Pancreas (tissue), 10 donors: ENCODE data around the gene LINGO3. TPM values are rescaled to one million over a fixed set of nuclear protein-coding genes. Genes with fewer than 3 reads are reported as not detected.
A peak's percentile ranks its signal among the peaks of the same experiment; 100 is the strongest.

Experiments
- ATAC-seq, 4 donors: fragments of 200-7000 bp; cut with Tn5 transposase; one replicate each; pipeline versions ENCODE4 v1.8.0 to v1.9.1; 2020; ENCODE audit warnings: mild to moderate bottlenecking in 4 of 4, moderate library complexity in 4 of 4
- DNase-seq, 6 donors: peaks; one replicate each; pipeline ENCODE4 v3.0.0-alpha.2; 2020
- FAIRE-seq: peaks from 2 replicates; lab custom pipeline; 2012; peaks lifted over from hg19 to GRCh38; lab: Jason Lieb, UNC
- H3K27ac ChIP-seq, 4 donors: fragments of 200-600 bp; sonication (generic); 1 replicate in 3 of 4; 2 replicates in 1 of 4; pipeline versions ENCODE4 v1.5.0 to v1.8.0; 2020
- H3K27me3 ChIP-seq, 4 donors: fragments of 200-600 bp; one replicate each; pipeline ENCODE4 v1.8.0; 2021
- H3K36me3 ChIP-seq, 3 donors: fragments of 200-600 bp; sonication (generic) in 1 of 3; one replicate each; pipeline versions ENCODE4 v1.5.0 to v1.8.0; 2020 to 2021
- H3K4me1 ChIP-seq, 3 donors: fragments of 200-600 bp; one replicate each; pipeline ENCODE4 v1.8.0; 2021
- H3K4me3 ChIP-seq, 4 donors: fragments of 200-600 bp; sonication (generic) in 2 of 4; one replicate each; pipeline versions ENCODE4 v1.5.0 to v1.8.0; 2020 to 2021
- H3K9me3 ChIP-seq, 4 donors: fragments of 200-600 bp; one replicate each; pipeline ENCODE4 v1.8.0; 2021
- CTCF ChIP-seq, 4 donors: fragments of 200-600 bp; sonication (generic) in 3 of 4; IDR thresholded peaks; one replicate each; pipeline versions ENCODE4 v1.5.0 to v1.8.0; 2021; ENCODE audit warnings: antibody characterized with exemption in 4 of 4
- WGBS, 2 donors: extraction: QIAGEN DNeasy Blood & Tissue Kit; methylation state at CpG; one replicate each; pipeline ENCODE4 v1.1.7; 2013; 5-methylcytosine and 5-hydroxymethylcytosine counted together
- intact Hi-C, 3 donors: fragments of 100-400 bp; cut with DNase I; formaldehyde crosslinking; loops; one replicate each; pipeline versions ENCODE4 v1.11.1 to v1.14.2; 2022
- polyA plus RNA-seq, 2 donors: library from polyadenylated mRNA; stranded (reverse); fragments of 200-250 nt; gene quantifications; one replicate each; pipeline ENCODE4 v1.2.3, GENCODE V29; 2013
- total RNA-seq, 6 donors: library from RNA; stranded (reverse); fragmentation: NEBNext Ultra II Directional in 4 of 6; extraction: Animal tissue kit (Norgen Biotek cat#: 25700) in 4 of 6; gene quantifications; one replicate each; pipeline versions ENCODE4 v1.2.1 to v1.2.4, GENCODE V29; 2021 to 2023
- donor health status: healthy with polysubstance abuse.
- donor health status: DM: no; HTN: no; CAD: no; lungs with moderate emphysema.
- donor health status: DM: no; HTN: no; CAD: no.
- donor health status: control.
- donor health status: control.
- donor health status: Bipolar disorder and iron deficiency.
- donor health status: DM: yes; HTN: yes; CAD: no.
- donor health status: DM: no; HTN: no; CAD: no.
- donor health status: DM: no; HTN: no; CAD: no.
- donor health status: DM: yes; HTN: yes; CAD: no.

LINGO3 gene
- total and polyA plus RNA-seq, 8 donors, result 0.05 to 1.5 (median 0.16) TPM; not detected in 5

GRCh38 chr19:2340496-2341243 is 32.7 kb upstream of the LINGO3 start:
- peaks cover 0 to 5% (median 0%) of the 10 kb centered on the region in 3 donors for H3K36me3 ChIP-seq
- intact Hi-C loops, result no loop called here

GRCh38 chr19:2339644-2340310 is 31.8 kb upstream of the LINGO3 start:
- TF ChIP-seq CTCF (IDR thresholded peaks at IDR 0.05), result no peak
- Histone ChIP-seq H3K4me3 (no peak overlapping the region), H3K27ac (no peak overlapping the region), H3K4me1 (no peaks in the 10 kb centered on the region), H3K36me3 (peaks cover 0 to 5% (median 0%) of the 10 kb centered on the region in 3 donors), H3K27me3 (no peaks in the 10 kb centered on the region), H3K9me3 (no peaks in the 10 kb centered on the region)
- no peak for FAIRE-seq
- 93 to 95% methylated on average over 51 to 52 of the region's 52 CpGs for WGBS, 2 donors
- ATAC-seq, result no peak
- DNase-seq, result peak in 2 of 6 donors; percentile 10 to 64
- intact Hi-C loops, result no loop called here

More at GRCh38 chr19:2340496-2341243, 32.7 kb upstream of the LINGO3 start:
- TF ChIP-seq CTCF (IDR thresholded peaks at IDR 0.05), result no peak
- H3K4me1 ChIP-seq, result no peaks in the 10 kb centered on the region
- DNase-seq, result peak in 2 of 6 donors; percentile 18 to 59
- no peaks in the 10 kb centered on the region for H3K9me3 ChIP-seq
- no peaks in the 10 kb centered on the region for H3K27me3 ChIP-seq
- no peak for ATAC-seq
- no peak overlapping the region for H3K4me3 ChIP-seq
- FAIRE-seq, result no peak
- WGBS, 2 donors, result 92 to 93% methylated on average over 31 to 38 of the region's 38 CpGs
- no peak overlapping the region for H3K27ac ChIP-seq

GRCh38 chr19:2338751-2339643 is 31.0 kb upstream of the LINGO3 start:
- TF ChIP-seq CTCF (IDR thresholded peaks at IDR 0.05), result no peak
- 95% methylated on average over 54 of the region's 54 CpGs for WGBS, 2 donors
- H3K4me1 ChIP-seq, result peaks cover 0 to 3% (median 2%) of the 10 kb centered on the region in 3 donors
- H3K36me3 ChIP-seq, result peaks cover 0 to 5% (median 0%) of the 10 kb centered on the region in 3 donors
- no peak overlapping the region for H3K27ac ChIP-seq
- no peak overlapping the region for H3K4me3 ChIP-seq
- intact Hi-C loops, result no loop called here
- ATAC-seq (no peak), FAIRE-seq (no peak), DNase-seq (peak in 2 of 6 donors; percentile 30 to 71)
- H3K27me3 ChIP-seq, result no peaks in the 10 kb centered on the region
- H3K9me3 ChIP-seq, result no peaks in the 10 kb centered on the region

- FAIRE-seq, result no peak
- Histone ChIP-seq H3K4me3 (no peak overlapping the region), H3K27me3 (no peaks in the 10 kb centered on the region), H3K36me3 (peaks cover 0 to 5% (median 0%) of the 10 kb centered on the region in 3 donors), H3K4me1 (peaks cover 5 to 10% (median 9%) of the 10 kb centered on the region in 3 donors), H3K9me3 (no peaks in the 10 kb centered on the region), H3K27ac (no peak overlapping the region)
- WGBS, 2 donors, result 93 to 94% methylated on average over 20 to 21 of the region's 21 CpGs
- peak in 2 of 6 donors; percentile 15 to 55 for DNase-seq
- no peak for ATAC-seq
- intact Hi-C loops, result no loop called here
- no peak for TF ChIP-seq CTCF (IDR thresholded peaks at IDR 0.05)
Observed at GRCh38 chr19:2338055-2338615, 30.2 kb upstream of the LINGO3 start.
